ENCODE measurements around the gene DAAM1. TPM values are rescaled to one million over a fixed set of nuclear protein-coding genes. Genes with fewer than 3 reads are reported as not detected.

DAAM1 gene
- total and polyA plus RNA-seq, 4 donors: 10.4 to 93.3 (median 60.8) TPM

DNA sequence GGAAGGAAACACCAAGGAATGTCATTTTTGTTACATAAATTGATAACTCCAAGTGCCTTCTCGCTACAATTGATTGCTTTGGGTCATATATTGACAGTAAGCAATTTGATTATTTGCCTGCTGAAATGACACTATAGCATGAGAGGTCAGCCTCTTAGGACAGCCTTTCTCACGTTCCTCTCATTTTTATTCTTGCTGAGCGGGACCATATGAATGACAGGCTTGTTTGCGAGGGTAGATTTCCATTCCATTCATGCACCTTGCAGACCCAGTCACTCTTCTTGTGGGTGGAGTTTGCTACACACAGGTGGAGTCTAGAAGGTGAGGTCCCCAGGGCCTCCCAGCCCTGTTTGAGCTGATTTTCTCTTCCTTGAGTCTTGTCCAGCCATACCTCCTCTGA, 27.3 kb downstream of the DAAM1 start:
- Histone ChIP-seq H3K27me3 (ENCODE audit: control insufficient read depth in 1 of 2, insufficient read depth in 2 of 2, low read length in 1 of 2) (no peaks in the 10 kb centered on the region), H3K36me3 (ENCODE audit: control insufficient read depth in 1 of 2, insufficient read depth in 2 of 2, low read length in 1 of 2) (no peaks in the 10 kb centered on the region), H3K27ac (ENCODE audit: low read depth in 1 of 2, low read length in 2 of 2) (peak overlapping the region in 1 of 2 donors; percentile 90), H3K4me1 (ENCODE audit: control insufficient read depth in 1 of 2, insufficient read depth in 2 of 2, low read length in 2 of 2) (peaks cover 16 to 26% of the 10 kb centered on the region in 2 donors), H3K9me3 (ENCODE audit: control insufficient read depth, low read length) (no peaks in the 10 kb centered on the region), H3K4me3 (ENCODE audit: low read length in 2 of 2) (no peak overlapping the region)
- 39 to 47% methylated on average over 4 of the region's 4 CpGs for WGBS, 2 donors
- ATAC-seq (ENCODE audit: low FRiP score) (no peak), DNase-seq (no peak)
- intact Hi-C loops (cut with DNase I): loop anchor here in 1 of 2 donors (5.0 kb wide), 1 partner anchor 37 kb away; no protein-coding TSS in a partner anchor

DNA sequence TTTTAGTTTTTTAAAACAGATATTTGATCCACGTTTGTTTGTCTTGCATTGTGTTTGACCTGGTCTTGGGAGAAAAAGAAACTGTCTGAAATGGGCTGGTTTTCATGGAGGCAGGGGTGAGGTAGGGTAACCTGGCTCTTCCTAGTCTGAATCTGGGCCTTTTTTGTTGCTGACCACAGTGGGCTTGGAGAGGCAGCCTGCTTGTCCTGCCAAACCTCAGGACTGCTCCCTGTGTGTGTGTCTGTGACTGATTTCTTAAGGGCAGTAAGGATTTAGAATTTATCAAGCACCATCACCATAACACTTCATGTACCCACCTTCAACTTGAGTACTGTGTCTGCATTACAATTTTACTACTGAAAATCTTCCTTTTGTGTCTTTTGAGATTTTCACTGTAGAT, 28.5 kb downstream of the DAAM1 start:
- H3K9me3 ChIP-seq (ENCODE audit: control insufficient read depth, low read length): no peaks in the 10 kb centered on the region
- 26 to 30% methylated on average over 1 of the region's 1 CpG for whole genome bisulfite sequencing, 2 donors
- intact Hi-C loops (cut with DNase I): loop anchor here in 1 of 2 donors (5.0 kb wide), 1 partner anchor 35 kb away; no protein-coding TSS in a partner anchor
- peak overlapping the region; percentile 28 to 71 for H3K27ac ChIP-seq (ENCODE audit: low read depth in 1 of 2, low read length in 2 of 2)
- DNase-seq: no peak
- H3K36me3 ChIP-seq (ENCODE audit: control insufficient read depth in 1 of 2, insufficient read depth in 2 of 2, low read length in 1 of 2): no peaks in the 10 kb centered on the region
- H3K4me3 ChIP-seq (ENCODE audit: low read length in 2 of 2): no peak overlapping the region
- no peak for ATAC-seq (ENCODE audit: low FRiP score)
- H3K27me3 ChIP-seq (ENCODE audit: control insufficient read depth in 1 of 2, insufficient read depth in 2 of 2, low read length in 1 of 2): no peaks in the 10 kb centered on the region
- peaks cover 16 to 26% of the 10 kb centered on the region in 2 donors for H3K4me1 ChIP-seq (ENCODE audit: control insufficient read depth in 1 of 2, insufficient read depth in 2 of 2, low read length in 2 of 2)

DNA sequence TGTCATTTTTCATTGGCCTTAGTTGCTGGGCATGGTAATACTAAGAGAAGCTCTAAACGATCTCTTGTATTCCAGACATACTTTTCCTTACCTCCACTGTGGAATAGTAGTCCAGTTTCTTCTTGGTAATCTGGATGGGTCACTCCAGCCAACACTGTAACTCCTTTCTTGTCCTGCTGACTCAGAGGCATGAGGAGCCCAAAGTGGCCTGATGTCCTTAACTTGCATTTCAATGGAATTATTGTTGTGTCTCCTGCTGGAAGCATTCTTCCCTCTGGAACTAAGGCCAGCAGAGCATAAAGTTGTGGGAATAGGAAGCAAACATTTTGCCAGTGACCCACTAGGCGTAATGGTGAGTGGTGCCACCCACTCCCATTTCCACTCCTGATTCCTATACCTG, 33.1 kb downstream of the DAAM1 start:
- WGBS, 2 donors: 63 to 68% methylated on average over 2 of the region's 2 CpGs
- Histone ChIP-seq H3K4me3 (ENCODE audit: low read length in 2 of 2) (no peak overlapping the region), H3K36me3 (ENCODE audit: control insufficient read depth in 1 of 2, insufficient read depth in 2 of 2, low read length in 1 of 2) (peaks cover 0 to 2% of the 10 kb centered on the region in 2 donors), H3K27ac (ENCODE audit: low read depth in 1 of 2, low read length in 2 of 2) (no peak overlapping the region), H3K27me3 (ENCODE audit: control insufficient read depth in 1 of 2, insufficient read depth in 2 of 2, low read length in 1 of 2) (no peaks in the 10 kb centered on the region), H3K9me3 (ENCODE audit: control insufficient read depth, low read length) (no peaks in the 10 kb centered on the region), H3K4me1 (ENCODE audit: control insufficient read depth in 1 of 2, insufficient read depth in 2 of 2, low read length in 2 of 2) (peaks cover 15 to 17% of the 10 kb centered on the region in 2 donors)
- intact Hi-C loops (cut with DNase I): no loop called here
- DNase-seq (no peak), ATAC-seq (ENCODE audit: low FRiP score) (no peak)

DNA sequence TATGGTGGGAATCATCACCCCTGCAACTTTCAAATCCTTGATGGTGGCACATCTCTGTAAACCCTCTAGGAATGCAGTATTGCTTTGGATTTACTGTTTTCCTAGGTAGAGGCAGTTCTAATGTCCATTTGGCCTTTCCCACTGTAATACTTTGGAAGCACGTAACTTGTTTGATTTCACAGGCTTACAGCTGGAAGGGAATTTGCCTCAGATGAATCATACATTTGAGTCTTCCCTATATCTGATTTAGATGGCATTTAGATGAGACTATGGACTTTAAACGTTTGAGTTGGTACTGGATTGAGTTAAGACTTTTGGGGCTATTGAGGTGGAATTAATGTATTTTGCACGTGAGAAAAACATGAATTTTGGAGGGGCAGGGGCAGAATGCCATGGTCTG, 35.9 kb downstream of the DAAM1 start:
- no peak for ATAC-seq (ENCODE audit: low FRiP score)
- Histone ChIP-seq H3K4me3 (ENCODE audit: low read length in 2 of 2) (no peak overlapping the region), H3K36me3 (ENCODE audit: control insufficient read depth in 1 of 2, insufficient read depth in 2 of 2, low read length in 1 of 2) (peaks cover 0 to 2% of the 10 kb centered on the region in 2 donors), H3K9me3 (ENCODE audit: control insufficient read depth, low read length) (no peaks in the 10 kb centered on the region), H3K27me3 (ENCODE audit: control insufficient read depth in 1 of 2, insufficient read depth in 2 of 2, low read length in 1 of 2) (no peaks in the 10 kb centered on the region), H3K27ac (ENCODE audit: low read depth in 1 of 2, low read length in 2 of 2) (no peak overlapping the region), H3K4me1 (ENCODE audit: control insufficient read depth in 1 of 2, insufficient read depth in 2 of 2, low read length in 2 of 2) (peaks cover 8 to 19% of the 10 kb centered on the region in 2 donors)
- WGBS, 2 donors: 64 to 67% methylated on average over 3 of the region's 3 CpGs
- DNase-seq: no peak
- intact Hi-C loops (cut with DNase I): no loop called here

DNA sequence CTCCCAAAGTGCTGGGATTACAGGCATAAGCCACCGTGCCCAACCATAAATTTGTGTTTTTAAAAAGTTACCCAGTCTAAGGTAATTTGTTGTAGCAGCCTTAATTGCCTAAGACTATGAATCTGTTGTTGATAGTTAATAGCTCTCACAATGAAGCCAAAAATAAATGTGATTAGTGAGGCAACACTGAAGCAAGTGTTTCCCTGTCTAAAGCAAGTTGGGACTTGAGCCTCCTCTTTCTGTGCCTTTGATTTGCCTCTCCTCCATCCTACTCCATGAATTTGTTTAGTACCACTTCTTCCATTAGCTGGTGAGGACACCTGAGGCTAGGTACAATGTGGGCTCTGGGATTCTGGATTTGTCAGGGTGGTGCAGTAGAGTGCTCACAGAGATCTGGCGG, 36.8 kb downstream of the DAAM1 start:
- ATAC-seq (ENCODE audit: low FRiP score) (no peak), DNase-seq (no peak)
- Histone ChIP-seq H3K9me3 (ENCODE audit: control insufficient read depth, low read length) (no peaks in the 10 kb centered on the region), H3K27ac (ENCODE audit: low read depth in 1 of 2, low read length in 2 of 2) (no peak overlapping the region), H3K36me3 (ENCODE audit: control insufficient read depth in 1 of 2, insufficient read depth in 2 of 2, low read length in 1 of 2) (peaks cover 0 to 2% of the 10 kb centered on the region in 2 donors), H3K27me3 (ENCODE audit: control insufficient read depth in 1 of 2, insufficient read depth in 2 of 2, low read length in 1 of 2) (no peaks in the 10 kb centered on the region), H3K4me1 (ENCODE audit: control insufficient read depth in 1 of 2, insufficient read depth in 2 of 2, low read length in 2 of 2) (peaks cover 9 to 19% of the 10 kb centered on the region in 2 donors), H3K4me3 (ENCODE audit: low read length in 2 of 2) (no peak overlapping the region)
- 44 to 47% methylated on average over 2 of the region's 2 CpGs for WGBS, 2 donors
- intact Hi-C loops (cut with DNase I): no loop called here

DNA sequence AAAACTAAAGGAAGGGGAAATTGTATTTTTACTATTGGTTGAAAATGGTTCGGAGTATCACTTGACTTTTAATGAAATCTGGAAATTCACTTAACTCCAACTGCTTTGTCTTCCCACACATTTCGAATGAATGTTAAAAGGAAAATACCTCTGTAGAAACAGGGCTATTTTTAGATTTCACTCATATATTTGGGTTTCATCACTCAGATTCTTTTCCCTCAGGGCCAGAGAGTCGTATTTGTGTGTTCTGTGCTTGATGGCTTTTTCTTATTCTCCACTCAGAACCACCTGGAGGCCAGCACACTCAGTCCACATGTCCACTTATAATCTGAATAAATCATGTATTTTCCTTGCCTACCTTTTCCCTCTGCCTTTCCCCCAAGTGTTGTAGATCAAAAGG, 40.0 kb downstream of the DAAM1 start:
- no peak overlapping the region for H3K27ac ChIP-seq (ENCODE audit: low read depth in 1 of 2, low read length in 2 of 2)
- DNase-seq: no peak
- H3K9me3 ChIP-seq (ENCODE audit: control insufficient read depth, low read length): no peaks in the 10 kb centered on the region
- 4 to 12% methylated on average over 3 of the region's 3 CpGs for WGBS, 2 donors
- peaks cover 15 to 17% of the 10 kb centered on the region in 2 donors for H3K4me1 ChIP-seq (ENCODE audit: control insufficient read depth in 1 of 2, insufficient read depth in 2 of 2, low read length in 2 of 2)
- ATAC-seq (ENCODE audit: low FRiP score): no peak
- H3K36me3 ChIP-seq (ENCODE audit: control insufficient read depth in 1 of 2, insufficient read depth in 2 of 2, low read length in 1 of 2): peaks cover 0 to 1% of the 10 kb centered on the region in 2 donors
- H3K27me3 ChIP-seq (ENCODE audit: control insufficient read depth in 1 of 2, insufficient read depth in 2 of 2, low read length in 1 of 2): no peaks in the 10 kb centered on the region
- intact Hi-C loops (cut with DNase I): no loop called here
- H3K4me3 ChIP-seq (ENCODE audit: low read length in 2 of 2): no peak overlapping the region

DNA sequence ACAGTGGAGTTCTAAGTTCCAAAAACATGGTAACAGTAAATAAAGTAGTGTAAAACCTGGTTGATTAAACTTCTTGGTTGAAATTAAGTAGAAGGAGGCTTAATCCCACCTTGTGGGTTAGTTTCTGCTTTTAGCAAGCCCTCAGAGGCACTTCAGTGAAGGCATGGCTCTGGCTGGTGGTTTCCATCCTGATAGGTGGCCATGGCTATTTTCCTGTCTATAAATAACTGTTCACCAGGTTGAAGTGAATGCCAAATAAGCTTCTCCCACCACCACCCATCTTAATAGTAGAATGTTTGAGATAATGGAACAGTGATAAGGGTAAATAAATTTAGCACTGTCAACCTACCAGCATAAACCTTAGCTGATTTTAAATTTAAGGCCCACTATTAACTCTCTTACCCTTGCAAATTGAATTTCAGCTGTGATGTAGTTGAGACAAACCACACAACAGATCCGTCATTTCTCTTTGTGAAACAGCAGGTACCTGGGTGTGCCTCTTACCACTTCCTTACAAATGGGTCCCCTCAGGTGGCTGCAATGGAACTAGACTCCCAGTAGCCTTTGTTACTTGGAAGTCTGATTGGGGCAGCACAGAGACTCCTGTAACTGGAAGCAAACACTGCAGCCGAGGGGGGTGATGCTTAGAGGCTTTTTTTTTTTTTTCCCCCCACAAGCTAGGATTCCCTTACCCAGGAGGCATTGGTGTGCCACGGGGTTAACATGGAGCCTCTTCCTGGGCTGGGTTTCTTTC, 41.4 kb downstream of the DAAM1 start:
- no peak for ATAC-seq (ENCODE audit: low FRiP score)
- intact Hi-C loops (cut with DNase I): no loop called here

DNA sequence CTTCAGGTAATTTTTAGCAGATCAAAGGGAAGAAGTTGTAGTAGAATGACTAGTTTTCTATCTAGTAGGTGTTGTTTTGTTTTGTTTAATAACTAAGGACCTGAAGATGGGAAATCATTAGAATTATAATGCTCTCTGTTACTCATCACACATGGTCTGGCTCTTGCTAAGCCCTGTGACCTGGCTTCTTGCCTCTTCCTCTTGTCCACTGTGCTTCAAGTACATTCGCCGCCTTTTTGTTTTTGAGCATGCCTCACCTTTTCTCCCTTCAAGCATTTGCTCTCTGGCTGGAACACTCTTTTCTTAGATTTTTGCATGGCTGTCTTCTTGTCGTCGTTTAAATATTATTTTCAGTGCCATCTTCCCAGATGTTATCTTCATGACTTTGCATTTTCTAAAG, 47.7 kb downstream of the DAAM1 start:
- intact Hi-C loops (cut with DNase I): no loop called here
- peaks cover 11% of the 10 kb centered on the region in 2 donors for H3K4me1 ChIP-seq (ENCODE audit: control insufficient read depth in 1 of 2, insufficient read depth in 2 of 2, low read length in 2 of 2)

More for the DNA sequence above, 41.4 kb downstream of the DAAM1 start:
- Histone ChIP-seq H3K27ac (ENCODE audit: low read depth in 1 of 2, low read length in 2 of 2) (no peak overlapping the region), H3K36me3 (ENCODE audit: control insufficient read depth in 1 of 2, insufficient read depth in 2 of 2, low read length in 1 of 2) (no peaks in the 10 kb centered on the region), H3K9me3 (ENCODE audit: control insufficient read depth, low read length) (no peaks in the 10 kb centered on the region), H3K27me3 (ENCODE audit: control insufficient read depth in 1 of 2, insufficient read depth in 2 of 2, low read length in 1 of 2) (no peaks in the 10 kb centered on the region), H3K4me1 (ENCODE audit: control insufficient read depth in 1 of 2, insufficient read depth in 2 of 2, low read length in 2 of 2) (peaks cover 8 to 17% of the 10 kb centered on the region in 2 donors), H3K4me3 (ENCODE audit: low read length in 2 of 2) (no peak overlapping the region)
- no peak for DNase-seq
- WGBS, 2 donors: 63 to 71% methylated on average over 3 of the region's 3 CpGs

DNA sequence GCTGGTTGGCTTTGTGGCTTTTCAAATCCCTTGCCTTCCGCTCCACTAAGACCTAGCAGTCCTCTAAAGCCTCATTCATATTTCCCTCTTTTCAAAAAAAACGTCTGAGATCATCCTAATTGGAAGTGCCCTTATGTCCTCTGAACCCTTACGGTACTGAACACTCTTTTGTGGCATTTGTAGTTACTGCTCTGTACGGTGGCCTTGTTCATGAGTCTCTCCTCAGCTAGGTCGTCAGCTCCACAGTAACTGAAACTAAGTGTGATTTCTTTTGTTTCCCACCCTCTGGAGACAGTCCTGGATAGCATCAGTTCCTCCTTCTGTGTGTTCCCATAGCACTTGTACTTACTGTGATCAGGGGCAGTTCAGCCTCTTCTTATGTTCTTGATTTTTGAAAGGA, 49.7 kb downstream of the DAAM1 start:
- no peak overlapping the region for H3K27ac ChIP-seq (ENCODE audit: low read depth in 1 of 2, low read length in 2 of 2)
- H3K4me3 ChIP-seq (ENCODE audit: low read length in 2 of 2): no peak overlapping the region
- no peaks in the 10 kb centered on the region for H3K36me3 ChIP-seq (ENCODE audit: control insufficient read depth in 1 of 2, insufficient read depth in 2 of 2, low read length in 1 of 2)
- peaks cover 5 to 11% of the 10 kb centered on the region in 2 donors for H3K4me1 ChIP-seq (ENCODE audit: control insufficient read depth in 1 of 2, insufficient read depth in 2 of 2, low read length in 2 of 2)
- DNase-seq (no peak), ATAC-seq (ENCODE audit: low FRiP score) (no peak)
- no peaks in the 10 kb centered on the region for H3K9me3 ChIP-seq (ENCODE audit: control insufficient read depth, low read length)
- no peaks in the 10 kb centered on the region for H3K27me3 ChIP-seq (ENCODE audit: control insufficient read depth in 1 of 2, insufficient read depth in 2 of 2, low read length in 1 of 2)
- WGBS, 2 donors: 53 to 56% methylated on average over 5 of the region's 5 CpGs
- intact Hi-C loops (cut with DNase I): no loop called here

More for the DNA sequence above, 47.7 kb downstream of the DAAM1 start:
- Histone ChIP-seq H3K36me3 (ENCODE audit: control insufficient read depth in 1 of 2, insufficient read depth in 2 of 2, low read length in 1 of 2) (no peaks in the 10 kb centered on the region), H3K4me3 (ENCODE audit: low read length in 2 of 2) (no peak overlapping the region), H3K27me3 (ENCODE audit: control insufficient read depth in 1 of 2, insufficient read depth in 2 of 2, low read length in 1 of 2) (no peaks in the 10 kb centered on the region), H3K9me3 (ENCODE audit: control insufficient read depth, low read length) (no peaks in the 10 kb centered on the region), H3K27ac (ENCODE audit: low read depth in 1 of 2, low read length in 2 of 2) (no peak overlapping the region)
- DNase-seq (no peak), ATAC-seq (ENCODE audit: low FRiP score) (no peak)
- WGBS, 2 donors: 86 to 88% methylated on average over 4 of the region's 4 CpGs
